Stimulated activated CD8-positive, alpha-beta memory T cell treated with anti-CD3 and anti-CD28 coated beads, Interleukin-2, amount 100 ng/mL, for 1 hour (primary cell): ENCODE results near the gene STAC3.

Experiments
- DNase-seq, 2 donors: peaks; one replicate each; pipeline ENCODE4 v3.0.0-alpha.2; 2020; ENCODE audit warnings: low read depth in 2 of 2

STAC3 gene

DNA sequence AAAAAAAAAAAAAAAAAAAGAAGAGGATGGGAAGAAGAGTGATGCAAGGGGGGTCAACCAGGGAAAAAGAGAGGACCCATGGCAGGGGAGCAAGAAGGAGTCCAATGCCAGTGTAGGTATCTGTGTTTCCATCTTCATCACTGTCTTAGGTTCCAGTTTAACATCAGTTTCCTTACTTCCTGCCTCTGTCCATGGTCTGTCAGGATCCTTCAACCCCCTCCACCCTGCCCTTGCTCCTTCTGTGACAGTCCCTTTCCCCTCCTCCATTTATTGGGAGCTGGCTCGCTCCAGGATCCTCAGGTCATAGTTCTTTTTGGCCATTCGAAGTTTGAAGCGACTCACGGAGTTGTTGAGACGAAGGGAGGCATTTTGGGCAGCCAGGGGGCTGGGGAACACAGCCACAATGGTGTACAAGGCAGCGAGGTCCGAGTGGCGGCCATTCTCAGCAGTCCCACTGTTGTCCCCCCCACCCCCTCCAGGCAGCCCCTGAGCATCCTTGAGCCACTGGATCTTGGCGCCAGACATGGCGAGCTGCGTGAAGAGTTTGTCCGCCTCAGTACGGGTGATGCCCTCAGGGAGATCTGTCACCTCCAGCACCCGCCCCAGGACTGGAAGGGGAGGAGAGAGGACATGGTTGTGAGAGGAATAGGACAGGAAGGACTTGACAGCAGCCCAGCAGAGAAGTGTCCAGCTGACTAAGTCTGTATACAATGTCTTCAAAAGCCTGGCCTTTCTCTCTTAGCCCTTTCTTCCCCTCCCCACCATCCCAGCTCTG is 3.7 kb upstream of the STAC3 start:
- DNase-seq, result no peak

DNA sequence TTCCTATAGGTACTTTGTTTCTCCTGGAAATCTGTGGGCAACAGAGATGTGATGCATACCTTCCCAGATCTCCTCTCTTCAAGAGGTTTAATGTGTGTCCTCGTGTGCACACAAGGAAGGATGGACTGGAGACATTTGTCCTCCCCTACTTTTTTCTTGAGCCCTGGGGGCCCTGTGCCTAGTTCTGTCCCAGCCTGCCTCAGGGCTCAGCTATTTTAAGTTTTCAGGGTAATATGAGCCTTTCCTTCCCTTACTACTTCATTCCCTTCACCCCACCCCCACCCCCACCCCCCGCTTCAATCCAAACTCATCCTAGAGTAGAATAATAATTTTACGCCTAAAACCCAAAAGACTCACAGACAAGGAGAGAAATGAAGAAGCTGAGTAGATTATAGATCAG is 446 bp downstream of the STAC3 start:
- DNase-seq, result no peak

DNA sequence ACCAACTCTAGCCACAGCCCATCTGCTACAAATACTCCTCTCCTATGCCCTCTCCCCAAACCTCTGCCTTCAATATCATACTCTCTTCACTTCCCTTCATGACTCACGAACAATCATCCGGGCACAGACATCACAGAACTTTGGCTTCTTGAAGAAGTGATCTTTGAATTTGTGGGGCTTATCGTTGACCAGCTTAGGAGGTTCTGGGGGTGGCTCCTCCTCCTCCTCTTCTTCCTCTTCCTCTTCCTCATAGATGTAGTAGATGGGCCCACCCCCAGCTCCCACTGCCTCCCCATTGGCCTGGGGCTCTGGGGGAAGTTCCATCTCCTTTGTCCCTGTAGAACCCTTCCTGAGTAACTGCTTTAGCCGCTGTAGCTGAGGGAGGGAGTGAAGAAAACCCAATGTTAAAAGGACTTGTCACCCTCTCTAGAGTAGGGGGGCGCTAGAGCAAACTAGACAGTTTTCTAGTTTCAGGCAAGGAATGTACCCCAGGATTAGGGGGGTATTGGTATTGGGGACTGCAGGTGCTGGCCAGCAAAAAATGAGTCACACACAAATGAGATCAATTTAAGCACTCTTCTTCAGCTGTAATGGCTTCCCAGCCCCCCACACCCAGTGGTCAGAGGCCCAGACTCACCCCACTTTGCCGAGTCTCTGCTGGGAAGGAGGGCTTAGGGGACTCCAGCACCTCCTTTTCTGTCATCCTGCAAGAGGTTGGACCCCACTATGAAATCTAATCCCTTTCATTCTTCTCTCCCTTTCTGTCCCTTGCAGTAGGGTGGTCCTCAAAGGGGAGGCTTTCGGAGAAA is 1.8 kb downstream of the STAC3 start:
- DNase-seq, result no peak

DNA sequence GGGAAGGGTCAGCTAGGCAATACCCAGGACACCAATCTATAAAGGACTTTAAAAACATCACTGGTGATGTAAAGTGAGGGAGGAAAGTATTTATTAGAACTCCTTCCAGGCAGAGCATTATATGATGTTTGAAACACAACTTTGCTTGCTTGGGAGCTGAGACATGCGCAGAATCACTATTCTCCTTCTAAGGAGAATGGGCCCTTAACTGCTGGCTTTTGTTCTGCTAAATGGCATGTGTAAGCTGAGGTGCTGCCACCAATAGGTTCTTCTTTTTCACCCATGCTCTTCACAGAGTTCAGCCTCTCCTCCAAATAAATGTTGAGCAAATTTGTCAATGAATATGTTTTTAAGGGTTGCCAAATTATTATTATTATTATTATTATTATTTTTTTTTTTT is 3.9 kb downstream of the STAC3 start:
- DNase-seq, result no peak

DNA sequence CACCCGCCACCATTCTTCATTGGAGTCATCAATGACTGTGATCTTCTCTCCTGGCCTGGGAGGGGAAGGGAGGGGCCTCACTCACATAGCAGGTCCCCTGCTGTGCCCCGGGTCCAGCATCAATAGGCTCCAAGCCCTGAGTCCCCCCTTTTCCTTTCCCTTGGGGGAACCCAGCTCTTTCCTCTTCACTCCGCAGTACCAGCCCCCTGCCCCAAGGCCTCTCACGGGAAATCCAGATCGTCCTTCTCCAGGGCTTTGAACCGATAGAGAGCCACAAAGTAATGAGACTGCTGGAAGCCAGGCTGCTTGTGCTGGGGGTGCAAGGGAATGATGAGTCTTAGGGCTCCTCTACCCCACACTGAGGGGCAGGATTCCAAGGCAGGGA is 6.7 kb downstream of the STAC3 start:
- DNase-seq, result no peak

DNA sequence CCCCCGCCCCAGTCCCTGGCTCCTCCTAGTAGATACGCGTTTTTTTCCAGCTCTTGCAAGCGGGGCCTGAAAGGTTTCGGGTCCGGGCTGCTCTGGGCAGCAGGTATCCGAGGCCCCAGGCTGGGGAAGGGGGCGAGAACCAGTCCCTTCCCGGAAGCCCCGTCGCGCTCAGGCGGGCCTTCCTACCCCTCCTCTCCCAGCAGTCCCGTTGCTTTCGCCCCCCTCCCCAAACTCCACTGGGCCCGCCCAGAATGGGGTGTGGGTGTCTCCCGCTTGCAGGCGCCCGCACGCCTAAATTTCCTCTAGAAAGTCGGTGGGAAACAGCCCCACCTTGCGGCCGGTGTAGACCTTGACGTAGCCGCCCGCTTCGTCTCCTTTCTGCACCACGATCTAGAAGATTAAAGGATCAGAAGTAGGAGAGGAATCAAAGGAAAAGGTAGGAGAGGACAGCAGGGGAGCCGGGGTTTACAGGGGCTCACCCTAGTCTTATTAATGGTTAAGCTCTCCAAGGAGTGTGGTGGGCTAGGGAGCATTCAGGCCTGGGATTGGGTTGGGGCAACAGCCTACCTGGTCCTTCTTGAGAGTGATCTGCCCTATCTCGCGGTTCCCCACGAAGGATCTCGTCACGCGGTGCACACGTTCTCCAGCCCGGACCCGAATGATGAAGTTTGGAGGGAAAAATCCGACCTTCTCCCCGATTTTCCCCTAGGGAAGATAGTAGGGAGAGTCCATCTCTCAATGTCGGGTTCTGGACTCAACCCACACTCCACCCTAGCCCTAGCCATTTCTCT is 7.3 kb downstream of the STAC3 start:
- DNase-seq, result peak; percentile 48 to 68

DNA sequence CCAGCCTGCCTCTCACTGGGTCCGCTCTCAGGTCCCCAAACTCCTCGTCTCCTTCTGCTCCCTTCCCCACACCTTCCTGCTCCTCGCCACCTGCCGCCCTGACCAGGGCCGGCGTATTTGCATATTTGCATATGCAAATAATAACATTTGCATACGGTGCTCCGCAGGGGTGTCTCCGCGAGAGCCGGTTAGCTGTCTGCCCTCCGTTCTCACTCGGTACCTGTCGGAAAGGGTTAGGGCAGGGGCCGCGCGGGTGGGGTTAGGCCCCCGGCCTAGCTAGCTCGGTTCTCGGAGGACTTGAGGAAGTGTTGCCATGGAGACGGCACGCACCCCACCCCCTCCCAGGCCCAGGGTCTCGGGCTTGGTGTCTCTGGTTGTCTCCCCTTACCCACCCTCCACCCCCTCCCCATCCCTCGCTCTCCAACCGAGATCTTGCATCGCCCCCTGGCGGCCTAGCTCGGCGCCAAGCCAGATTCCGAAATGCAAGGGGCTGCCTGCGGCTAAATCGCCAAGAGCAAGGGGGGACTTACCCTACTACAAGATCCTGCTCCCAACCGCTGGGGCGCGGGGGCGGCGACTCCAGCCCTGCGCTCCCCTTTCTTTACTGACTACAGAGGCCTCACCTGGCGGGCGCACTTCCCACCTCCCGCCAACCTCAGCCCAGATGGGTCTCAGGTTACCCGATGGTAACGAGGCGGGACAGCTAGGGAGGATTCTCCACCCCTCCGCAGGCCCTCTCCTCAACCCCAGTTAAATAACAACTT is 8.1 kb downstream of the STAC3 start:
- DNase-seq, result no peak

DNA sequence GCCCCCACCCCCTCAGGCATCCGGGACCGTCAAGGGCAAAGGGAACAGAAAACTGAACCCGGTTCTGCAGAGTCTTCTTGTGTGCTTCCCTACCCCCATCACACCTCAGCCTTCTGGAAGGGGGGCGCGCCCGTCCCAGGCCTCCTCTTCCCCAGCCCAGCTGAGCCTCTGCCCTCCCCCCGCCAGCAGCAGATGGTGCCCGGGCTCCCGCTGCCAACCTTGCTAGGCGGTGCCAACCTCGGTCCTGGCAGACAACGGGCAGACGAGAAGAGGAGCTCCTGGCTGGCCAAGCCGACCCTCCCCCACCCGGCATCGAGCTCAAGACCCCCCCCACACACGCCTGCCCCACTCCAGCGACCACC is 8.7 kb downstream of the STAC3 start:
- DNase-seq, result no peak

DNA sequence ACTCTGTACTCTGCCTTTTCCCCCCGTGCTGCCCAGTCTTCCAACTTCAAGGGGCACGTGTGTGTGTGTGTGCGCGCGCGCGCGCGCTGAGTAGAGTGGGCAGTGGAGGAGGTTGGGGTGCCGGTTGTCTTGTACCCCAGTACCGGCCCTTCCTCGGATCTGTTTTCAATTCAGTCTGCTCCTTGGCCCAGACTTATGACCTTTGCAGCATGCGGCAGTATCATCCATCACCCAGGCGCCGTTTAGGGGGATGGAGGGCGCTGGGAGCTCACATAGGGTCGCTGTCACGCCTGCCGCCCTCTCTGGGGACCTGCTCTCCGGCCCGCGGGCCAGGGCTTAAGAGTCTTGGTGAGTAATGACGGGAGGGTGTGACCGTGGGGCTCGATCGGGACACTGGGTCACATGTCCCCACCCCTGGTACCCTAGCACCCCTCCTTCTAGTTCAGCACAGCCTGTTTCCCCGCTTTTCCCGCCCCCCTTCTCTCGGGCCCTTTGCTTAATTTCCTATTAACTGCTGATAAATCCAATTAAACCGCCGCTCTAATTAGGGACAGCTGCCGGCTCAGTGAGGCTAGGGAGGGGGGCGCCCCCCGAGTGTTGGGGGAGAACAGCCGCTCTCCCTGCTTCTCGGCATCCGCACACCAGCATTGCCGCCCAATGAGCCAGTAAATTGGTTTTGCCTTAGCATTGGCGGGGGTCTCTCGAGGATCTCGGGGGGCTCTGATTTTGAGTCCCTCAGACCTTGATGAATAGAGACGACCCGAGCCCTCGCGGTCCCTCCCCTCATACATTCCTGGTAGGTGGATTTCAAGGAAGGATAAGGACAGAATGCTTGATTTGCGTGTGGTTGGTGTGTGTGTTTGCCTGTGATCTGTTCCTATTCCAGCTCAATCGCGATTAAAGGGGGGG is 9.3 kb downstream of the STAC3 start:
- DNase-seq, result no peak

DNA sequence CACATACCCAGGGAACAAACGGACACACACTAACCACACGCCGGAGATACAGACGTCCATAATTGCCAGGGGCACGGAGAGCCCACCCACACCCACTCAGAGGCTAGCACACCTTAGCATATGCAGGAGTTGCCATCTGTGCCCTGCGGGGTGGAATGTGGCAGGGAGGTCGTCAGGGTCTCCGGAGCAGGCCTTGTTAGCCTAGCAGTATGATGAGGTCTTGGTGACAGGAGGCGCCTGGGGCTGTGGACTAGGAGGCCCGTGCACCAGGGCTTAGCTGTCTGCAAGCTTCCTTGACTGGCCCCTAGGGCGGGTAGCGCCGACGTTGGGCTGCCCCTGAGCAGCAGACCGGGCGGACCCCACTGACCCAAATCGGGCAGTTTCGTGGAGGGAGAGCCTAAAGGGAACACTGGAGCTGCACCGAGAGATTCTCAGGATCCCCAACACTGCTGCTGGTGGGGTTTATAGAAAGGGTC is 10.0 kb downstream of the STAC3 start:
- no peak for DNase-seq

DNA sequence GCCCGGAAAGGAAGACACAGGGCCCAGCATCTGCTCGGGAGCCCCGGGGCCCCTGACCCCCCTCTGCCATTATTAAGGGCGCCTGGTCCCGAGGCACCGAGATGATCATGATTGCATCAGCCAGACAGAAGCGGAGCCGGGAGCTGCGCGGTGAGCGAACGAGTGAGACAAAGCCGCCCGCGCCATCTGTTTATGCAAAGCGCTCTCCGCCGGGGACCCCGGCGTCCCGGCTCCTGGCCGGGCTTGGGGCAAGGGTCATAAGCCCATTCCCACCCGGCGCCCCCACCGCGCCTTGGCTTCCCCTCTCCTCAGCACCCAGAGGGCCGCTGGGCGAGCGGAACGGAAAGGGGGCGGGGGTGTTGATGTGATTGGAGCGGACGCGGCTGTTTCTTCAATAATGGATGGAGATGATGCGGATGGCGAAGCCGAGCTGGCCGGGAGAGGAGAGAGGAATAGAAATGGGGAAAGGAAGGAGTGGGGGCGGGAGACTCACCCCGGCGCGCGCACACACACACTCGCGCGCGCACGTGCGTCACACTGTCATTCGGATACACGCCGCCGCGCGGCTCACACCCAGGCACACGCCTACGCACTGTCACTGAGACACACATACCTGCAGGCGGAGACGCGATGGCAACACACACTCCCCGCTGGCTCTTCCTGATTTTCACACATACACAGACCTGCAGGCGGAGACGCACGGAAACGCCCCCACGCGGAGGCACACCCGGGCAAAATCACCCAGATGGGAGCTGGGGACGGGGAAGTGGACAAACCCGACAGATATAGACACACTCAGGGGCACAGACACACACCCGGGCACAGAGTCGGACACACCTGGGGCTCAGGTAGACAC is 10.7 kb downstream of the STAC3 start:
- peak; percentile 34 to 62 for DNase-seq

DNA sequence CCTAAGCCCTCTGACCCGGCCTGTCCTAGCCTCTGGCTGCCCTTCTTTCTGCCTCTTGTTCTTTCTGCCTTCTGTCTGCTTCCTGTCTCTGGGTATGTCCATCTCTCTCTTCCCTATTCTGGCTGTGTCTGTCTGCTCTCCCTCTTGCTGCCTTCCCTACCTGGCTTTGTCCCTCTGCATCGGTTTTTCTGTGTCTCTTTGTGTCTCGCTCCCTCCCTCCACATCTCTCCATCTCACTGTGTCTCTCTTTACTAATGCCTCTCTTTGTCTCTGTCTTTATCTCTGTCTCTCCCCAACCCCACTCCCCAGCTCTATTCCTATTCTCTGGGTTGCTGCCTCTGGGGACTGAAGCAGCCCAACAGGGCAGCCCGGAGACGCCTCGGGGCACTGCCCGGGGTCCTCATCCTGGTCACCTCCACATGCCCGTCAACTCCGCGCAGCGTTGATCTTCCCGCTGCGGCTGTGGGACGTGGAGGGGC is 11.4 kb downstream of the STAC3 start:
- DNase-seq, result no peak

DNA sequence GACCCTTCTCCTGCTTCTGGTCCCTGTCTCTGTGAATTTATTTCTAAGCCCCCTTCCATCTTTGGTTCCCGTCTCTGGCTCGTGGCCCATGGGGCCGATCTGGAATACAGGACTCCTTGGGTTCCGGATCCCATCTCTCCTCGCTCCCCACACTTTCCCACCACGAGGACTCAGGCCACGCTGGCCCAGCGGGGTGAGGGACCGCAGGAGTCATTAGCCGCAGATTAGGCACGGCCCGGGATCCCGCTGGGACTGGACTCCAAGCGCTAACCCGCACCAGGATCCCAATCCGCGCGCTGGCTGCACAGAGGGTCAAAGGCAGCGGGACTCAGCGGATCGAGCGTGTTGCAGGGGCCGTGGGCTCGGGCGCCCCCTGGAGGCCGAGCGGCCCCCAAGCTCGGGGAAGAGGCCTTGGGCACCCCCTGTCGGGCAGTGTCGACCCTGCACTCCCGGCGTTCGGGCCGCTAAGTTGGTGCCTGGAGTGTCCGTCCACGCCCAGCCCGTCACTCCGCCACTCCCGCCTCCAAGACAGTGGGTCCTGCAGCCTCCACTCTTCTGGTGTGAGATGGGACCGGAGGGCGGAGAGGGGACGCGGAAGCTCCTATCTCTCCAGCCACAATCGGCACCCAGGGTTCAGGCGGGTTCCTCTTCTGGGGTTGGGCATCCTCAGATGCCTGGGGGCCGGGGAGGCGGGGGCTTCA is 12.0 kb downstream of the STAC3 start:
- DNase-seq, result peak; percentile 68 to 73

DNA sequence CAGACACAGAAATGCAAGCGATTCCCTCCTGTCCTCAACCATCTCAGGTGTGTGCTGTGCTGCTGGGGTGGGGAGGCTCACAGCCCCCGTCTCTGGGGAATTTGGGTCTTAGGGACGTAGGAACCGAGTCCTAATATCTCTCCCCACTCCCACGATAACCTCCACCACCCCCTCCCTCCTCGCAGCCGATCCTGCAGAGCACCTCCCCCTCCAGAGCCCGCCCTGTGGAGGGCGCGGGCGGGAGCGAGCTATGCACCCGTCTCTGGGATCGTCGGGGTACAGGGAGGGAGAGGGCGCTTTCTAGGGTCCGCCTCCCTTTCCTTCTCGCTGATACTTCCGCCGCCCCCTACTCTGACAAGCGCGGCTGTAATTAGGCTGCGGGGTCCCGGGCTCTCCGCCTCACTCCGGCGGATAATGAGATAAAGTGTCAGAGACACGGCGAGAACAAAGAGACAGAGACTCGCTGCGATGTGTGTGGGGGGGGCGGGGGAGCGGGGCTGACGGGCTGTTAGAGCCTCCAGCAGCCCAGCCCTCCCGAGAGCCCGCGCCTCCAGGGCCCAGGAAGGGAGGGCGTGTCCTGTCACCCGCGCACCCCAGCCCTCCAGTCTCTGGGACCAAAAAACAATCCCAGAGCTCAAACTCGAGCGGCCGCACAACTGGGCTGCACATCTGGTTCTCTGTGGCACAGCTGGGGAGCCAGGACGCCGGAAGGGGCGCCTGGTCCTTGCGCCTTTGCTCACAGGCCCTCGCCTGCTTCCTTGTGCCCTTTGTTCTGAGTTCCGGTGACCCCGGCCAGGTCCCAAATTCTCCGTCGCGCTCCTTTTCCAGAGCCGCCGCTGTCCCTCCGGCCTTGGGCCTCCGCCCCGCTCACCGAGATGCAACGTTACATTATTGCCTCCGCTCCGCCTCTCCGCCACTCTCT is 12.8 kb downstream of the STAC3 start:
- no peak for DNase-seq

DNA sequence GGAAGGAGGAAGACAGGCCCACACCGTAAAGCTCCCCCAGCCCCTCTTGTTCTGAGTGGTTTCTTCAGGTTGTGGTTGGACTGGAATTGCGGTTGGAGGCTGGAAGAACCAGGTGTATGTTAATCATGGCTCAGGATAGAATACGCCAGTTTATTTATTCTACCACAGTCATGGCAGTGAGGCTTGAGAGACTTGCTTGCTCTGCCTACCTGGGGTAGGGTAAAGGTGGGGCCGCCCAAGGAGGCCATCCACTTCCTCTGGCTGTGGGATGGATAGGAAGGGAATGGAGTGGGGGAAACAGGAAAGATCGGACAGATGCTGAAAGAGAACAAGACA is 13.4 kb downstream of the STAC3 start:
- DNase-seq, result no peak

DNA sequence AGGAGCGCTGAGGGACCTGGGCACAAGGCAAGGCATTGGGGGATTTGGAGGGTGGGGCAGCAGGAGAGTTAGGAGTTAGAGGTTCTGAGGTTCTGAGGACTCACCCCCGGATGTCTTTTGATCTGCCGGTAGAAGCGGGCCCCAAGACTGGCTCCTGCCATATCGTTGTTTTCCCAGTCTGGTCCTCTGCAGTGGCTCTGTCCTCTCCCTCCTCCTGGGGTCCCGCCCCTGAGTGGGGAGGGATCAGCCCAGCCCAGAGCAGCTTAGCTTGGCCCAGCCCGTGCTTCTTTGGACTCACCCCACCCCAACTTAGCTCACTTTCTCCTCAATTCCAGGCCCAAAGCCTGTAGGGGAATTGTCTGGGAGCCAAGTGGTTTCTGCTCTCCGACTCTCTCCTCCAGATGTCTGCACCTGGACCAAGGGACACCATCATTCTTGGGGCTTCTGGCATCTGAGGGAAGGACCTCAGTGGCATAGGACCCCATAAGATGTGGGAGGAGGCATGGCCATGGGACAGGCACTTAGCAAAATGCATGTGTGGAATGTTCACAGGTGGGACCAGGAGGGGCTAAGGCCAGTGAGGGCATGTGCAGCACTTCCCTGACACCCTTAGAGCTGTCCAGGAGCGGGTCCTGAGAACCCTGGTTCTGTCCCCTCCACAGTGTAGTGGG is 13.9 kb downstream of the STAC3 start:
- no peak for DNase-seq

DNA sequence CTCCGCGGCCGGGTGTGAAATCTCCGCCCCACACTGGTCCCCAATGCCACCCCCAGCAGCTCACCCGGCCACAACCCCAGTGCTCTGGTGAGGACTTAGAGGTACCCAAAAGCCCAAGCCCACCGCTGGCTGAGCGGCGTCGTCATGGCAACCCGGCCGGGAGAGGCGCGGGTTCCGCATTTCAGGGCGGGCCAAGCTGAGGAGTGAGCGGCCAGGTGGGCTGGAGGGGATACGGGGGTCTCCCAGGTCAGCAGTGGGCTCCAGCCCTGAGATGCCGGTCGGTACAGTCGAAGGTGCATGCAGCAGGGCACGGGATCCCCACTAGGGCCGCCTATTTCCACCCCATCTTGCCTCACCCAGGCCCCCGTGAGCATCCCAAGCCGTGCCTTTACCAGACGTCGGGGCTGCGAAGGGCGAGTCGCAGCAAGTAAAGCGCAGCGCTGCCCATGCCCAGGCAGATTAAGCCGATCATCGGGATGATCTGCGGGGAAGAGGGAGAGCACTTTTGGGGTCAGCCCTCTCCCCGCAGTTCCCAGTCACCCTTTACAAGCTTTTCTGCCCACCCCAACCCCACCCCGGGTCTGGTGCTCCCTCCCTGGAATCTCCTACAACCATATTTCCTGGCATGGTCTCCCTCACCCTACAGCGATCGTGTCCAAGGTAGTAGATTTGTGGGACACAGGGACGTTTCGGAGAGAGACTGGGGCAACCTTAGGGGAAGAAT is 14.6 kb downstream of the STAC3 start:
- no peak for DNase-seq
